HAP-1 (cell line): Measurements from ENCODE around the gene RPL37.

ENCODE experiments used
- DNase-seq, 2 experiments: peaks; one replicate each; pipeline ENCODE4 v3.0.0-alpha.2; 2016 to 2020; ENCODE audit warnings: low spot score in 2 of 2
- H3K27me3 ChIP-seq: fragments of 250-450 bp; sonication (Bioruptor Pico); 2 replicates; pipeline ENCODE4 v1.5.1; 2020; ENCODE audit warnings: low read depth, mild to moderate bottlenecking, moderate library complexity
- H3K36me3 ChIP-seq: fragments of 250-450 bp; sonication (Bioruptor Pico); replicated peaks from 2 replicates; pipeline ENCODE4 v1.5.1; 2020; ENCODE audit warnings: mild to moderate bottlenecking
- H3K4me1 ChIP-seq: fragments of 250-450 bp; sonication (Bioruptor Pico); 2 replicates; pipeline ENCODE4 v1.5.1; 2020; ENCODE audit warnings: mild to moderate bottlenecking
- H3K4me3 ChIP-seq: fragments of 250-450 bp; sonication (Bioruptor Pico); 2 replicates; pipeline ENCODE4 v1.5.1; 2020; ENCODE audit warnings: mild to moderate bottlenecking, moderate library complexity
- H3K9me3 ChIP-seq: fragments of 250-450 bp; sonication (Bioruptor Pico); 2 replicates; pipeline ENCODE4 v1.5.1; 2020; ENCODE audit warnings: mild to moderate bottlenecking, moderate library complexity
- in situ Hi-C: fragments of 300-500 bp; cut with MboI; formaldehyde crosslinking; loops from 3 replicates; pipeline ENCODE4 v1.14.3; 2020; ENCODE audit warnings: low sequenced_read_pairs, inconsistent platforms, mixed read lengths

The RPL37 gene

GRCh38 chr5:40853632-40854192 is 18.7 kb upstream of the RPL37 start:
- H3K4me3 ChIP-seq: no peak overlapping the region
- H3K36me3 ChIP-seq: no peaks in the 10 kb centered on the region
- in situ Hi-C loops: no loop called here
- H3K27me3 ChIP-seq: no peaks in the 10 kb centered on the region
- no peaks in the 10 kb centered on the region for H3K9me3 ChIP-seq
- no peak for DNase-seq
- H3K4me1 ChIP-seq: no peaks in the 10 kb centered on the region

- in situ Hi-C loops: no loop called here
- Histone ChIP-seq H3K4me1 (no peaks in the 10 kb centered on the region), H3K9me3 (no peaks in the 10 kb centered on the region), H3K4me3 (no peak overlapping the region), H3K36me3 (no peaks in the 10 kb centered on the region), H3K27me3 (peaks cover 14% of the 10 kb centered on the region)
- DNase-seq: no peak
Measured at GRCh38 chr5:40847525-40847924, 12.5 kb upstream of the RPL37 start.

GRCh38 chr5:40846371-40846770 is 11.3 kb upstream of the RPL37 start:
- peaks cover 7% of the 10 kb centered on the region for H3K4me1 ChIP-seq
- DNase-seq: no peak
- no peaks in the 10 kb centered on the region; the same call in 1 of the 2 replicates for H3K9me3 ChIP-seq
- peaks cover 25% of the 10 kb centered on the region for H3K27me3 ChIP-seq
- H3K36me3 ChIP-seq: no peaks in the 10 kb centered on the region
- H3K4me3 ChIP-seq: no peak overlapping the region
- in situ Hi-C loops: no loop called here

- H3K4me3 ChIP-seq: no peak overlapping the region
- no peaks in the 10 kb centered on the region for H3K36me3 ChIP-seq
- H3K4me1 ChIP-seq: peaks cover 10% of the 10 kb centered on the region
- in situ Hi-C loops: no loop called here
- no peak for DNase-seq
- H3K9me3 ChIP-seq: no peaks in the 10 kb centered on the region; the same call in 1 of the 2 replicates
- peaks cover 37% of the 10 kb centered on the region for H3K27me3 ChIP-seq
Measured at GRCh38 chr5:40844565-40844964, 9.5 kb upstream of the RPL37 start.

GRCh38 chr5:40842351-40842750 is 7.3 kb upstream of the RPL37 start:
- in situ Hi-C loops: no loop called here
- H3K4me1 ChIP-seq: peaks cover 10% of the 10 kb centered on the region
- no peak for DNase-seq
- H3K9me3 ChIP-seq: no peaks in the 10 kb centered on the region; the same call in 1 of the 2 replicates
- H3K4me3 ChIP-seq: no peak overlapping the region
- H3K36me3 ChIP-seq: no peaks in the 10 kb centered on the region
- peaks cover 37% of the 10 kb centered on the region for H3K27me3 ChIP-seq

- Histone ChIP-seq H3K4me1 (peaks cover 10% of the 10 kb centered on the region), H3K4me3 (peak within 1 kb of the TSS; percentile 8; the same call in 1 of the 2 replicates), H3K9me3 (no peaks in the 10 kb centered on the region; the same call in 1 of the 2 replicates), H3K27me3 (peaks cover 37% of the 10 kb centered on the region), H3K36me3 (no peaks in the 10 kb centered on the region)
- DNase-seq: no peak
- in situ Hi-C loops: no loop called here
Measured at GRCh38 chr5:40841068-40841805, 6.2 kb upstream of the RPL37 start, which contains the start of gene CARD6. Gene CARD6 (plus strand): TSS chr5:40841367. CDS start chr5:40841383, 16 bp downstream.

GRCh38 chr5:40838086-40838485 is 3.1 kb upstream of the RPL37 start:
- no peak for DNase-seq
- Histone ChIP-seq H3K4me3 (no peak overlapping the region), H3K9me3 (no peaks in the 10 kb centered on the region; the same call in 1 of the 2 replicates), H3K36me3 (peaks cover 19% of the 10 kb centered on the region), H3K4me1 (peaks cover 10% of the 10 kb centered on the region), H3K27me3 (peaks cover 29% of the 10 kb centered on the region)
- in situ Hi-C loops: no loop called here

GRCh38 chr5:40834391-40834848 is 602 bp downstream of the RPL37 start:
- DNase-seq: no peak
- Histone ChIP-seq H3K9me3 (no peaks in the 10 kb centered on the region), H3K36me3 (peaks cover 56% of the 10 kb centered on the region), H3K27me3 (no peaks in the 10 kb centered on the region), H3K4me3 (peak overlapping the region; percentile 99), H3K4me1 (peaks cover 13% of the 10 kb centered on the region)
- in situ Hi-C loops: no loop called here

GRCh38 chr5:40833712-40834229 is 1.3 kb downstream of the RPL37 start:
- DNase-seq: no peak
- no peaks in the 10 kb centered on the region for H3K9me3 ChIP-seq
- H3K36me3 ChIP-seq: peaks cover 62% of the 10 kb centered on the region
- in situ Hi-C loops: no loop called here
- peaks cover 13% of the 10 kb centered on the region for H3K4me1 ChIP-seq
- H3K4me3 ChIP-seq: peak overlapping the region; percentile 99
- H3K27me3 ChIP-seq: no peaks in the 10 kb centered on the region

GRCh38 chr5:40832345-40832744 is 2.7 kb downstream of the RPL37 start:
- Histone ChIP-seq H3K27me3 (no peaks in the 10 kb centered on the region), H3K36me3 (peaks cover 76% of the 10 kb centered on the region), H3K4me1 (peaks cover 13% of the 10 kb centered on the region), H3K9me3 (no peaks in the 10 kb centered on the region), H3K4me3 (no peak overlapping the region)
- no peak for DNase-seq
- in situ Hi-C loops: no loop called here

GRCh38 chr5:40831346-40832210 is 3.4 kb downstream of the RPL37 start:
- no peak for DNase-seq
- Histone ChIP-seq H3K9me3 (no peaks in the 10 kb centered on the region), H3K4me1 (peaks cover 13% of the 10 kb centered on the region), H3K36me3 (peaks cover 84% of the 10 kb centered on the region), H3K4me3 (no peak overlapping the region), H3K27me3 (no peaks in the 10 kb centered on the region)
- in situ Hi-C loops: no loop called here

GRCh38 chr5:40829748-40830533 is 5.1 kb downstream of the RPL37 start:
- in situ Hi-C loops: no loop called here

More at GRCh38 chr5:40829748-40830533, 5.1 kb downstream of the RPL37 start:
- Histone ChIP-seq H3K4me3 (no peak overlapping the region), H3K27me3 (no peaks in the 10 kb centered on the region), H3K9me3 (no peaks in the 10 kb centered on the region), H3K4me1 (peaks cover 13% of the 10 kb centered on the region), H3K36me3 (peaks cover 96% of the 10 kb centered on the region)
- DNase-seq: no peak
